HG03457 (cell line): ENCODE measurements around the gene STUB1.
"Not testable (repeated sequence)": the region's sequence is repeated elsewhere in the genome, so short reads cannot be mapped to it uniquely, and the experiment has no call there.

Experiments
- ATAC-seq: cut with Tn5 transposase; IDR thresholded peaks from one replicate; pipeline ENCODE4 v1.9.1; 2021; ENCODE audit warnings: moderate number of reproducible peaks; ENCODE audit not compliant: unreplicated experiment

Gene STUB1

GRCh38 chr16:711084-711483, 30.9 kb downstream of the STUB1 start:
- ATAC-seq = no peak

- no peak for ATAC-seq
Measured at GRCh38 chr16:711548-712320, 31.5 kb downstream of the STUB1 start.

GRCh38 chr16:712740-713250, 32.6 kb downstream of the STUB1 start:
- not testable (repeated sequence) for ATAC-seq

DNA sequence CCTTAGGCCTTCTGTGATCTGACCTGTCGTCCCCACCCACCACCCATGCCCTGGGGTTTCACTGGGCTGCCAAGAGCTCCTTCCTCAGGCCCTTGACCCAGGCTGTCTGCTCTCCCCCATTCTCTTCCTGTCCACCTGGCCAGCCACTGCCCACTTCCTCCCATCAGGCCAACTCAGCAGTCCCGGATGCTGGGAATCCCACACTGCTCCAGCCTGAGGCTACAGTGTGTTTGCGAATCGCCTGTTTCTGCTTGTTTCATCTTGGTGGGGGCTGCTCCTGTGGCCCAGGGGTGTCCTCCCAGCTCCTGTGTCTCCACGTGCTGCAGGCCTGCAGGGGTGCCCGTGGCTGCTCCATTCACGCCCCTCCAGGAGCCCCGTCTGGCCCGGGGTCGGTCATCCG, 33.9 kb downstream of the STUB1 start:
- ATAC-seq = no peak

GRCh38 chr16:714558-715476, 34.6 kb downstream of the STUB1 start, which contains the start of gene METRN:
Gene METRN (plus strand): TSS chr16:715118. CDS start chr16:715290, 172 bp downstream.
- ATAC-seq = no peak

GRCh38 chr16:715477-716199, 35.4 kb downstream of the STUB1 start:
- ATAC-seq = no peak

DNA sequence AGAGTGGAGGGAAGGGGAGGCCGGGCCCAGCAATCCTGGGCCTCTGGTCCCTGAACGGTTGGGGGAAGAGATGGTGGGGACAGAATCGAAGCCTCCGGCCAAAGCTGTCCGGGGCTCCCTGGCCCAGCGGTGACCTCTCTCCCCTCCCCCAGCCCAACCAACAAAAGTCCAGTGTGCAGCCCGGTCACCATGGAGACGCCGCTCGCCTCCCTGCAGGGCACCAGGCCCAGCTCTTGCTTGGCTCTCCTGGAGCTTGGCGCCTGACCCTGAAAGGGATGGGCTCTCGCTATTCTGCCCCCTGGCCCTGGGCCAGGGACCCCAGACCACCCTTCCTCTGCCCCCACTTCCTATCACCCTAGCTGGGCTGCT, 36.0 kb downstream of the STUB1 start:
- no peak for ATAC-seq

GRCh38 chr16:716768-717325, 36.6 kb downstream of the STUB1 start:
- no peak for ATAC-seq

DNA sequence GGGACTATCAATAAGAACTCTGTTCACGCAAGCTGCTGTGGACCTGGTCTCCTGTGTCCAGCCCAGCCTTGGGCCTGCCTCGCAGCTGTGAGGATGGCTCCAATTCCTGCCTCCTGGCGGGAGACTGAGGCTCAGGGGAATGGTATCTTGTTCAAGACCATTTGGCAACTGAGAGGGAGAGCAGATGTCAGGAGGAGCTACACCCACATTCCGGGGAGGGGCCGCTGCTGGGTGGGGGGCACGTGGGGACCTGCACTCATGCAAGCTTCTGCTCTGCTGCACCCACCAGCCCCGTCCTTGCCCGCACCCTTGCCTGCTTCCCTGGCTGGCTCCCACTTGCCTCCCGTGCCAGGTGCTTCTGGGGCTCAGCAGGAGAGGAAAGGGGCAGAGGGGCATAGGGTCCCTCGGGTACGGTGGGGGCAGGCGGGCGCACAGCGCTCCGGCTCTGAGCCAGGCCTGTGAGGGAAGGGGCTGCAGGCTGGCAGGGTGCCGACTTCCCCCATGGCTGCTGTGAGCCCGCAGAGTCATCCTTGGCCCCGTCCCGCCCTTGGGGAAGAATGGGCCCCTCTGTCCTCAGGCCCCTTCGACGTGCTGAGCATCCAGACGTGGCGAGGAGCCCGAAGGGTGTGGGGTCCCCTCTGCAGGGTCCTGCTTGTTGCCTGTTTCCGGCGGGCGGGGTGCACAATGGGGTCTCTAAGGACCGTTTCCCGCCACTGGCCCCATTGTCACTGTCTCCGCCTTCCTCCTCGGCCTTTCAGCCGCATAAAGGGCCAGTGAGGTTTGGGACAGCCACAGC, 37.4 kb downstream of the STUB1 start:
- no peak for ATAC-seq

- ATAC-seq = no peak
Measured at GRCh38 chr16:718389-718788, 38.2 kb downstream of the STUB1 start.

DNA sequence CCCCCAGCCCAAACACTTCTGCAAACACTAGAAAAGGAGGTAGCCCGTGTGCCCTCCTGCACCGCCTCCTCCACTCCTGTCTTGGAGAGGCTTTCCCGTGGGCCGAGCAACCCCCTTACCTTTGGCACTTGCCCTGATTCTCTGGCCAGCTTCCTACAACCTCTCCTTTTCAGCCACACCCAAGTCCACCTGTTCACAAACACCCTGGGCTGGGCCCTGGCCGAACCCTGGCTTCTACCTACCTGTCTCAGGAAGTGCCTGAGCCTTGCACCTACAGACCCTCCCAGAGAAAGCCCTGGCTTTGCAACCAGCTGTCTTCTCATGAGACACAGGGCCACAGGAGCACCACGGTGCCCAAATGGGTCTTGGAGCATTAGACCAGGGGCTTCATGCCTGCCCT, 38.7 kb downstream of the STUB1 start:
- ATAC-seq = no peak

DNA sequence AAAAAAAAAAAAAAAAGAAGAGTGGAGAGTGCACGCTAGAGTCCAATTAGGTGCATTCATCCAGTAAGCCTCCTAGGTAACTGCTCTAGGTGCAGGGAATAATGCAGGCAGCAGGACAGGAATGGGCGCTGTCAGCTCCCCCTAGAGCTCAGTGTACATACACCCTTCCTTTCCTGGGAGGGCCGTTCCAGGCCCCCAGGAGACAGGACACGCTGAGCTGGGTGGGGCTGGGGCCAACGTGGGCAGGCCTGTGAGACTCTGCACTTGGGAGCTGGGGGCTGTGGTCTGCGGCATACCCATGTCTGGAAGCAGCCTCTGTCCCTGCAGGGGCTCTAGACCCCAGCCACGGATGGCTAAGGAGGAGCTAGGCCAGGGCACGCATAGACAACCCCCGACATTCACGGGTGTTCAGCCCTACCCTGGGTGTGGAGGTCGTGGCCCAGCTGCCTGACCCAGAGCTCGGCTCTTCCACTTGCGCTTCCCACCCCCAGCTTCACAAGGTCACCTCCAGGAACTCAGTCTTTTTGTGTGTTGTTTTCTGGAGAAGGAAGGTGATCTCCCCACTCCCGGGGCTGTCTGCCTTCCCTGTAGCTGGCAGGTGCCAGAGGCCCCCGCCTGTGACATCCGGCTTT, 39.7 kb downstream of the STUB1 start:
- no peak for ATAC-seq

DNA sequence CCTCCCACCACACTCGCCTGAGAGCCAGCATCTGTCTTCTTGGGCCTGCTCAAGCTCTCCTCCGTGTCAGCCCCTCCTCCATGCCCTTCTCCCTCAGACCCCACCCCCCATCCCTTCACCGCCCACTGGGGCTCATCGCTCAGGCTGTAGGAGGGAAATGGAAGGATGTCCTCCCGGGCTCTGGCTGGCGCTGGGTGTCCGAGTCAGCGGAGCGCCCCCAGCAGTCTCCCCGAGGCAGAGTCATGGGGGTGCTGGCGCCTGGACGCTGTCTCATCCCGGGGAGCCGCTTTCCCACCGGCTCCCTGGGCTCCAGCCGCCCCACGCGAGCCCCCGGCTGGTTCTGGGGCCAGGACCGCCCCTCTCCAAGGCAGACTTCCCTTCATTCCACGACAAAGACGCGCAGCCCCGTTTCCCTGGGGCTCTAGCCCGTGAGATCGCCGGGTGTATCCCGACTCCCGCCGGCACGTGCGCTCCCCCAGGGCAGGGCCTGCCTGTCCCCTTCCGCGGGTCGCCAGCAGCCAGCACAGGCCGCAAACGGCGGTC, 40.3 kb downstream of the STUB1 start:
- ATAC-seq = no peak

- ATAC-seq = peak; percentile 53
Measured at GRCh38 chr16:720990-721764, 41.0 kb downstream of the STUB1 start, which contains the start of gene ANTKMT. Gene ANTKMT (plus strand): TSS chr16:721146. CDS start chr16:721275, 129 bp downstream.

- ATAC-seq = no peak
Measured at GRCh38 chr16:721765-722540, 41.7 kb downstream of the STUB1 start.

DNA sequence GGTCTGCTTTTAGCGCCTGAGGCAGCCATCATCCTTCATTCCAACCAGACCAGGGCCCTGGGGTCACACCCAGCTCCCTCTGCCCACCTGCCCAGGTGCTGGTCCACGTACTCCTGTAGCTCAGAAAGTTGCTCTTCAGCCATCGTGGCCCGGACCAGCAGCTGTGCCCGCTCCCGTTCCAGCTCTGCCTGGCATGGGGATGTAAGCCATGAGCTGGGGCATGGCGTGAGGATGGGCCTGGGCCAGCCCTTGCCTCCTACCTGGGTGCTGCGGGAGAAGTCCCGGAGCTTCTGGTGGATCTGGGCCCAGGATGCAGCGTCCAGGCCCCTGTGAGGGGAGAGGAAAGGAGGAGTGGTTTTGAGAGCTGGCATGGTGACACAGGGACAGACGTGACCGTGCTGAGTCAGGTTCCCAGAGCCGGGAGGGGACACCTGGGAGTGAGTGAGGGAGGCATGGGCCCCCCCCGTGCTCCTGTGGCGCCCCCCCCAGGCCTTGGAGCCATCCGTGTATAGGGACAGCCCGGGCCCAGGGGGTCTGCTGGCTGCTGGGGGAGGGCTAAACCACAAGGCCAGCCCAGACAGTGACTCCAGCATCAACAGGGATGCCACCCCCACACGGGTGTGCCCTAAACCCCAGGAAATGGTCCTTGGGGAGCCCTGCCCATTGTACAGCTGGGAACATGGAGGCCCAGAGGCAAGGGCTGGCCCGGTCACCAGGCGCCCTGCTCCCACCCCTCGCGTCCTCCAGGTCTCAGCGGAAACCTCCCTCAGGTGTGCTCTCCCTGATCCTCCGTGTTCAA, 42.8 kb downstream of the STUB1 start:
- ATAC-seq = no peak

DNA sequence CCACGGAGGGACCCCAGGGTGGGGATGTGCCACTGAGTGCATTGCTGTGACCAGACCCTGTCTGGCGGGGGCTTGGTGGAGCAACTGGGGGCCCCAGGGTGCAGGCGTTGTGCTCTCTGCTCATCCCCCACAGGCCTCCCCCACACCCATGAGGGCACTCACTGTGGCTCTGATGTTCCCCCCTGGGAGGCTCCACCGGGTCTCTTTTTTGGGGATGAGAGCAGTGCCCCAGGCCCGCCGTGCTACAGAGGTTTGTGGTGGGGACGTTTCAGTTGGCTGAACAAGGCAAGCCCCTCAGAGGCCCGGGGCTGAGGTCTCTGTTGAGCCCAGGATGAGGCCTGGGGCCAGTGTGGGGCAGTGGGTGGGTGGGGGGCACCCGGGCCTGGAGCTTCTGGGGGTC, 43.5 kb downstream of the STUB1 start:
- ATAC-seq = no peak
